HepG2 (cell line): ENCODE measurements around the gene C9orf43.

ENCODE experiments used
- CEBPB ChIP-seq: IDR thresholded peaks from 2 replicates; pipeline ENCODE4 v1.6.1; 2011; ENCODE audit warnings: low read depth, low read length, improper control_type of control experiment, borderline replicate concordance
- RNF2 ChIP-seq: fragments of 450-650 bp; conservative IDR thresholded peaks from 2 replicates; pipeline ENCODE4 v1.6.1; 2016; ENCODE audit warnings: low read depth

- no peak for TF ChIP-seq CEBPB
- TF ChIP-seq RNF2, result no peak
Measured at GRCh38 chr9:113465599-113466140, 55.1 kb downstream of the C9orf43 start.
